A549 (cell line): Measurements from ENCODE around the gene EP400.

Experiments
- CTCF ChIP-seq: fragments of >200 bp; sonication (Bioruptor Twin); formaldehyde crosslinking; IDR thresholded peaks from 3 replicates; pipeline ENCODE4 v1.5.1; 2016
- FOSL2 ChIP-seq, 2 experiments: fragments of 450-650 bp in 1 of 2; fragments of >200 bp in 1 of 2; sonication (Bioruptor Twin) in 1 of 2; formaldehyde crosslinking; IDR thresholded peaks; 2 replicates each; pipeline versions ENCODE4 v1.5.0 to v1.6.1; 2016 to 2020; ENCODE audit warnings: mild to moderate bottlenecking in 1 of 2, moderate library complexity in 1 of 2
- SMC3 ChIP-seq: fragments of >200 bp; sonication (Bioruptor Twin); formaldehyde crosslinking; IDR thresholded peaks from 3 replicates; pipeline ENCODE4 v1.6.1; 2018; ENCODE audit warnings: inconsistent platforms

GRCh38 chr12:132040906-132041606 lies 91.3 kb downstream of the EP400 start:
- TF ChIP-seq FOSL2 (IDR thresholded peaks at IDR 0.05) (no peak), FOSL2 (CRISPR knock-in tag; IDR thresholded peaks at IDR 0.05) (no peak), CTCF (no peak), SMC3 (no peak)
